Gastroesophageal sphincter (tissue), 4 donors: Measurements from ENCODE around the gene MLLT3. TPM values are rescaled to one million over a fixed set of nuclear protein-coding genes. Genes with fewer than 3 reads are reported as not detected.
A peak's percentile ranks its signal among the peaks of the same experiment; 100 is the strongest.

Source experiments
- ATAC-seq: fragments of 150-250 bp; one replicate; pipeline ENCODE4 v1.9.1; 2016; ENCODE audit warnings: mild to moderate bottlenecking, moderate library complexity
- H3K27ac ChIP-seq, 4 donors: fragments of 200-600 bp; sonication (generic) in 3 of 4; 1 replicate in 3 of 4; 2 replicates in 1 of 4; pipeline ENCODE4 v1.5.1; 2016 to 2019
- H3K27me3 ChIP-seq: fragments of 200-600 bp; sonication (generic); one replicate; pipeline ENCODE4 v1.5.1; 2019
- H3K36me3 ChIP-seq, 2 donors: fragments of 200-600 bp; sonication (generic); one replicate each; pipeline ENCODE4 v1.5.1; 2019; ENCODE audit warnings: control low read depth in 1 of 2
- H3K4me1 ChIP-seq, 3 donors: fragments of 200-600 bp; sonication (generic); 1 replicate in 2 of 3; 2 replicates in 1 of 3; pipeline ENCODE4 v1.5.1; 2016 to 2019; ENCODE audit warnings: control low read depth in 2 of 3
- H3K4me3 ChIP-seq, 2 donors: fragments of 200-600 bp; sonication (generic); one replicate each; pipeline ENCODE4 v1.5.1; 2019; ENCODE audit warnings: mild to moderate bottlenecking in 1 of 2, moderate library complexity in 1 of 2
- H3K9me3 ChIP-seq, 3 donors: fragments of 200-600 bp; sonication (generic); one replicate each; pipeline ENCODE4 v1.5.1; 2017 to 2019; ENCODE audit warnings: control low read depth in 2 of 3
- EP300 ChIP-seq: sonication (generic); formaldehyde crosslinking; IDR thresholded peaks from one replicate; pipeline ENCODE4 v1.6.1; 2017; ENCODE audit warnings: antibody characterized with exemption, mild to moderate bottlenecking
- POLR2A ChIP-seq, 2 donors: fragments of 450-650 bp; IDR thresholded peaks; one replicate each; pipeline ENCODE4 v1.6.1; 2017; ENCODE audit warnings: antibody characterized with exemption in 2 of 2, mild to moderate bottlenecking in 2 of 2, moderate library complexity in 1 of 2
- POLR2AphosphoS5 ChIP-seq: sonication (generic); formaldehyde crosslinking; IDR thresholded peaks from one replicate; pipeline ENCODE4 v1.6.1; 2017; ENCODE audit warnings: antibody characterized with exemption
- WGBS, 2 donors: methylation state at CpG; one replicate each; pipeline ENCODE4 v1.1.5; 2018; ENCODE audit warnings: low coverage in 1 of 2; 5-methylcytosine and 5-hydroxymethylcytosine counted together
- total RNA-seq, 4 donors: library from RNA; depleted of rRNA; stranded (reverse); fragments of >200 nt; gene quantifications; one replicate each; pipeline ENCODE4 v1.1.0, GENCODE V29; 2016
- TF ChIP-seq, protein P1 (sequence below), 4 experiments: fragments of 200-600 bp in 2 of 4; fragments of 450-650 bp in 2 of 4; sonication (generic) in 1 of 4; IDR thresholded peaks; one replicate each; pipeline ENCODE4 v1.5.1; 2017 to 2019; ENCODE audit warnings: antibody characterized with exemption in 4 of 4, mild to moderate bottlenecking in 2 of 4, moderate library complexity in 2 of 4

MLLT3 gene
- total RNA-seq, 4 donors from 2014 or later, result 21.2 to 37.2 (median 29.6) TPM

DNA sequence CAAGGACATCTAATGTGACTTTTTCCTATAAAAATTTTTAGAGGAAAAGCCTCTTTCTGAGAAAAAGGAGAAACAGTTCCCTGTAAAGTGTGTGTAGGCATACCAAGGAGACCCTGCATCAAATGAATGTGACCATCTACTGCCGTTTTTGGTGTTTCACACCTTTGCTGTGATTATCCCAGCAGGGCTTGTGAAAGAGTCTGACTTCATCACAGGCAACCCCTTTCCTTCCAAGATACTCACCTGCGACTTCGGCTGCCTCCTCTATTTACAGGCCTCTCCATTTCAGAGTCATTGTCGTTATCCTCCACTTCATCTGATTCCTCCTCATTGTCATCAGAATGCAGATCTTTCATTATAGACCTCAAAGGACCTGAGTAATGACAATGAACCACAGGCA lies 259.1 kb downstream of the MLLT3 start:
- Histone ChIP-seq H3K9me3 (no peaks in the 10 kb centered on the region), H3K27me3 (no peaks in the 10 kb centered on the region), H3K36me3 (peaks cover 0 to 32% of the 10 kb centered on the region in 2 donors), H3K27ac (no peak overlapping the region), H3K4me1 (peaks cover 0 to 13% (median 0%) of the 10 kb centered on the region in 3 donors), H3K4me3 (no peak overlapping the region)
- WGBS, 2 donors, result 91 to 94% methylated on average over 4 of the region's 4 CpGs
- TF ChIP-seq POLR2A (IDR thresholded peaks at IDR 0.05), result no peak
- TF ChIP-seq, protein P1, sequence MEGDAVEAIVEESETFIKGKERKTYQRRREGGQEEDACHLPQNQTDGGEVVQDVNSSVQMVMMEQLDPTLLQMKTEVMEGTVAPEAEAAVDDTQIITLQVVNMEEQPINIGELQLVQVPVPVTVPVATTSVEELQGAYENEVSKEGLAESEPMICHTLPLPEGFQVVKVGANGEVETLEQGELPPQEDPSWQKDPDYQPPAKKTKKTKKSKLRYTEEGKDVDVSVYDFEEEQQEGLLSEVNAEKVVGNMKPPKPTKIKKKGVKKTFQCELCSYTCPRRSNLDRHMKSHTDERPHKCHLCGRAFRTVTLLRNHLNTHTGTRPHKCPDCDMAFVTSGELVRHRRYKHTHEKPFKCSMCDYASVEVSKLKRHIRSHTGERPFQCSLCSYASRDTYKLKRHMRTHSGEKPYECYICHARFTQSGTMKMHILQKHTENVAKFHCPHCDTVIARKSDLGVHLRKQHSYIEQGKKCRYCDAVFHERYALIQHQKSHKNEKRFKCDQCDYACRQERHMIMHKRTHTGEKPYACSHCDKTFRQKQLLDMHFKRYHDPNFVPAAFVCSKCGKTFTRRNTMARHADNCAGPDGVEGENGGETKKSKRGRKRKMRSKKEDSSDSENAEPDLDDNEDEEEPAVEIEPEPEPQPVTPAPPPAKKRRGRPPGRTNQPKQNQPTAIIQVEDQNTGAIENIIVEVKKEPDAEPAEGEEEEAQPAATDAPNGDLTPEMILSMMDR (IDR thresholded peaks at IDR 0.05), result no peak
- no peak for ATAC-seq

DNA sequence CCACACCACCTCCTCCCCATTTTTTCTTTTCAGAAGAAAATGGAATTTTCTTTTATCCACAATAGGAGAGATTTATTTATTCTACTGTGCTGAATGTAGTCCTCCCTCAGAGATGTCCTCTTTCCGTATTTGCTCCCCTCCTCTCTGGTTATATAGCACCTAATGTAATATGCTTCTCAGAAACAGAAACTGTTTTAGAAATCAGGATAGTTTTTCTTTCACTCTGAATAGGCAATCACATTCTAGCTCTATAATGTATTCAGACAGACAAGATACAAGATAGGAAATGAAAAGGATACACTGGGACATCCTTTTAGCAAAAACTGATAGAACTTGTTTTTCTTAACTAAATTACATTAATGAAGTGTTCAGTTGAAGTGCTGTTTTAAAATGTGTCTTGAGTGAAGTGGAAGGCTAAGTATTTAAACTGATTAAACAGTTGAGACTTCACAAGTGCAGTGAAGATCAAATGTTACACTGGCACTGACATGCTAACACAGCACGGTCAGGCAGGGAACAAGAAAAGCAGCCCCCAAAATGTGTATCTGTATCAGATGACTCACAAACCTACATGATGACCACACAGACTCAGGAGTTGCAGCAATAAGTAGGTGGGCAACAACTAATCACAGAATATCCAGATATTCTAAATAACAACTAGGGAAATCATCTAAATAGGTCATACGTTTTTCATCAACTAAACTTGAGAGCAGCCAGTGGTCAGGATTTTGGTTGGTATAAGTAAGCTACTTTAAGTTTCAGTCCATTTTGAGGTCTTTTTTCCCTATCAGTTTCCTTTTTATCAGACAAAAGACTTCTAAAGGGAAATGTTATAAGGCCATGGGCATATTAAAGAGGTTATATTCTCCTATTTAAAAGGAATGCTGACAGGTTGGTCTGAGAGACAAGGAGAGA lies 260.4 kb downstream of the MLLT3 start:
- Histone ChIP-seq H3K4me1 (peaks cover 0 to 22% (median 4%) of the 10 kb centered on the region in 3 donors), H3K9me3 (no peaks in the 10 kb centered on the region), H3K4me3 (no peak overlapping the region), H3K36me3 (peaks cover 0 to 32% of the 10 kb centered on the region in 2 donors), H3K27me3 (no peaks in the 10 kb centered on the region), H3K27ac (no peak overlapping the region)
- WGBS, 2 donors, result 73 to 85% methylated on average over 2 of the region's 3 CpGs
- TF ChIP-seq EP300 (no peak), POLR2A (IDR thresholded peaks at IDR 0.05) (no peak), POLR2AphosphoS5 (no peak)
- TF ChIP-seq, protein P1 (IDR thresholded peaks at IDR 0.05), result no peak
- ATAC-seq, result no peak

DNA sequence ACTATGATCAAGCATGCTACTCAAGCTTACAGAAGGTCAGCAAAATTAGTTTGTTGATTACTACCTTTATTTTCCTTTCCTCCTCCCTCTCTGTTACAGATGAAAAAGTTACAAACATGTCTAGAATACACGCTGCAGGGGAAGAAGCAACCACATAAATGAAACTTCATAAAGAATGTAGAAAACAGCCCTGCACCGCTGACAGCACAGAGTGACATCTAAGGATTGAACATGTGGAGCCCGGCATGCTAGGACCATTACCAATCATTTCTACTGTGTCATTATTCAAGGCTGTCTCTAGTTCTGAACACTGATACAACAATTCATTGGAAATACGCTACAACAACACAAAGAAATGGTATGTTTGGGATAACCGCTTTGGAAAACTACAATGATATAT lies 261.1 kb downstream of the MLLT3 start:
- Histone ChIP-seq H3K4me3 (no peak overlapping the region), H3K27me3 (no peaks in the 10 kb centered on the region), H3K27ac (no peak overlapping the region), H3K4me1 (peaks cover 4 to 29% (median 9%) of the 10 kb centered on the region in 3 donors), H3K9me3 (no peaks in the 10 kb centered on the region), H3K36me3 (peaks cover 0 to 32% of the 10 kb centered on the region in 2 donors)
- WGBS, 2 donors, result 92 to 100% methylated on average over 4 to 5 of the region's 5 CpGs
- ATAC-seq, result no peak
- TF ChIP-seq EP300, result no peak
- TF ChIP-seq POLR2AphosphoS5, result no peak
- TF ChIP-seq POLR2A (IDR thresholded peaks at IDR 0.05), result no peak
- TF ChIP-seq, protein P1 (IDR thresholded peaks at IDR 0.05), result no peak

DNA sequence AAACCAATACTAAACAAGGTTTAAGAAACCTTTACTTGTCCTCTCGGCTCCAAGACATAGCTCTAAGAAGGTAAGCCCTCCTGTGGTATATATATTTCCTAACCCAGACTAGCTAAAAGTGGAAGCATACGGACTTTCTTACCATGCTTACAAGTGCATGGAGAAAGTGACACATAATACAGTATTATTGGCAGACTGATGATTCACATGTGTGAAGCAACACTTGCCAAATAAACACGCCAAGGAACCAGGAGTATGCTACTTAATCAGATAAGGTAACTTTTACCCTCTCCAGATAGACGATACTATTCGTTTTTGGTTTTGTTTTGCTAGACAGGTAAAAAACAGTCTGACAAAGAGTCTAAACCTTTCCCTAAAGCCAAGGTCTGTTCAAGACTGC lies 264.1 kb downstream of the MLLT3 start:
- peaks cover 4 to 40% (median 10%) of the 10 kb centered on the region in 3 donors for H3K4me1 ChIP-seq
- TF ChIP-seq POLR2A (IDR thresholded peaks at IDR 0.05) (no peak), EP300 (no peak), POLR2AphosphoS5 (no peak)
- TF ChIP-seq, protein P1 (IDR thresholded peaks at IDR 0.05), result no peak
- 88% methylated on average over 5 of the region's 5 CpGs for WGBS, 2 donors

DNA sequence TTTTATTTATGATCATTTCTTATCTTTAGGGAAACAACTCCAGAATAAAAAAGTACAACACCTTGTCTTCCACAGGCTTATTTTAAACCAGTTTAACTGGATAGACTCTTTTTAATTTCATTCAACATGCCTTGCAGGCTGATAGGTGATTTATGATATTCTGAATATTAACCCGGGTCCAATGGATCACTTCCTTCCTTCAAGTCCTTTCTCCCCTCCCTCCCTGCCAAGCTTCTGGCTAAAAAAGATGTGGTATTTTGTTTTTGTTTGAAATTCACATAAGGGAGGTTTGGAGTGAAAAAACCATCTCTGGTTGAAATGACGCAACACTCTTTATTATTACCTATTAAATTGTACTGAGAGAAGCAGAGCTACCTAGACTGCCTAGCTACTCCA lies 265.3 kb downstream of the MLLT3 start:
- H3K9me3 ChIP-seq, result no peaks in the 10 kb centered on the region

More for the DNA sequence above, 264.1 kb downstream of the MLLT3 start:
- Histone ChIP-seq H3K4me3 (no peak overlapping the region), H3K27ac (no peak overlapping the region), H3K36me3 (peaks cover 0 to 26% of the 10 kb centered on the region in 2 donors), H3K9me3 (no peaks in the 10 kb centered on the region), H3K27me3 (no peaks in the 10 kb centered on the region)
- no peak for ATAC-seq

More for the DNA sequence above, 265.3 kb downstream of the MLLT3 start:
- H3K4me3 ChIP-seq, result peak overlapping the region in 1 of 2 donors; percentile 33
- H3K27me3 ChIP-seq, result no peaks in the 10 kb centered on the region
- peaks cover 4 to 40% (median 10%) of the 10 kb centered on the region in 3 donors for H3K4me1 ChIP-seq
- WGBS, 2 donors, result 48 to 52% methylated on average over 2 of the region's 2 CpGs
- peak overlapping the region in 3 of 4 donors; percentile 60 to 73 (median 70) for H3K27ac ChIP-seq
- H3K36me3 ChIP-seq, result peaks cover 0 to 24% of the 10 kb centered on the region in 2 donors
- no peak for TF ChIP-seq POLR2A (IDR thresholded peaks at IDR 0.05)
- TF ChIP-seq, protein P1 (IDR thresholded peaks at IDR 0.05), result no peak
- TF ChIP-seq EP300, result no peak
- TF ChIP-seq POLR2AphosphoS5, result no peak
- ATAC-seq, result no peak
